Retina (tissue), 1 donor: ENCODE measurements around the gene DLG5.

Experiments used
- DNase-seq: peaks from one replicate; pipeline ENCODE4 v3.0.0-alpha.2; 2016

Gene DLG5

GRCh38 chr10:77742172-77742571 lies 184.4 kb downstream of the DLG5 start:
- DNase-seq, result no peak

- DNase-seq, result no peak
Measured at GRCh38 chr10:77741746-77742145, 184.8 kb downstream of the DLG5 start.
